ENCODE measurements around the gene EYS. TPM values are rescaled to one million over a fixed set of nuclear protein-coding genes. Genes with fewer than 3 reads are reported as not detected.
A peak's percentile ranks its signal among the peaks of the same experiment; 100 is the strongest.

Gene EYS
- total RNA-seq, 3 donors from 2014 or later, result 0.16 to 0.61 (median 0.60) TPM

GRCh38 chr6:64288351-64288750, 1418.7 kb downstream of the EYS start:
- H3K4me3 ChIP-seq, result no peak overlapping the region
- H3K36me3 ChIP-seq (ENCODE audit: low read depth), result no peaks in the 10 kb centered on the region
- no peak for DNase-seq
- intact Hi-C loops (cut with DNase I, micrococcal nuclease), result no loop called here
- ATAC-seq, result no peak
- TF ChIP-seq CTCF (IDR thresholded peaks at IDR 0.05), result no peak
- no peaks in the 10 kb centered on the region for H3K4me1 ChIP-seq (ENCODE audit: low read depth)
- H3K9me3 ChIP-seq, result no peaks in the 10 kb centered on the region

- H3K4me1 ChIP-seq (ENCODE audit: low read depth), result no peaks in the 10 kb centered on the region
- no peak for ATAC-seq
- H3K9me3 ChIP-seq, result no peaks in the 10 kb centered on the region
- no peaks in the 10 kb centered on the region for H3K36me3 ChIP-seq (ENCODE audit: low read depth)
- DNase-seq, result no peak
- no peak overlapping the region for H3K4me3 ChIP-seq
- intact Hi-C loops (cut with DNase I, micrococcal nuclease), result no loop called here
- TF ChIP-seq CTCF (IDR thresholded peaks at IDR 0.05), result no peak
Measured at GRCh38 chr6:64281167-64281566, 1425.9 kb downstream of the EYS start.

GRCh38 chr6:64280569-64280968, 1426.5 kb downstream of the EYS start:
- DNase-seq (peak in 1 of 3 donors; percentile 60), ATAC-seq (peak; percentile 27)
- no peak overlapping the region for H3K4me3 ChIP-seq
- no peak for TF ChIP-seq CTCF (IDR thresholded peaks at IDR 0.05)
- intact Hi-C loops (cut with DNase I, micrococcal nuclease), result no loop called here
- no peaks in the 10 kb centered on the region for H3K36me3 ChIP-seq (ENCODE audit: low read depth)
- H3K4me1 ChIP-seq (ENCODE audit: low read depth), result no peaks in the 10 kb centered on the region
- no peaks in the 10 kb centered on the region for H3K9me3 ChIP-seq

- no peak for TF ChIP-seq CTCF (IDR thresholded peaks at IDR 0.05)
- intact Hi-C loops (cut with DNase I, micrococcal nuclease), result no loop called here
- Histone ChIP-seq H3K4me1 (ENCODE audit: low read depth) (no peaks in the 10 kb centered on the region), H3K9me3 (no peaks in the 10 kb centered on the region), H3K36me3 (ENCODE audit: low read depth) (no peaks in the 10 kb centered on the region), H3K4me3 (no peak overlapping the region)
- DNase-seq (no peak), ATAC-seq (no peak)
Measured at GRCh38 chr6:64270083-64270482, 1436.9 kb downstream of the EYS start.

- intact Hi-C loops (cut with DNase I, micrococcal nuclease), result no loop called here
- H3K4me1 ChIP-seq (ENCODE audit: low read depth), result no peaks in the 10 kb centered on the region
- no peaks in the 10 kb centered on the region for H3K36me3 ChIP-seq (ENCODE audit: low read depth)
- TF ChIP-seq CTCF (IDR thresholded peaks at IDR 0.05), result no peak
- H3K9me3 ChIP-seq, result no peaks in the 10 kb centered on the region
- ATAC-seq (no peak), DNase-seq (no peak)
- no peak overlapping the region for H3K4me3 ChIP-seq
Measured at GRCh38 chr6:64266351-64266821, 1440.6 kb downstream of the EYS start.

- no peaks in the 10 kb centered on the region for H3K36me3 ChIP-seq (ENCODE audit: low read depth)
- ATAC-seq (no peak), DNase-seq (no peak)
Measured at GRCh38 chr6:64263778-64264177, 1443.2 kb downstream of the EYS start.

More at GRCh38 chr6:64263778-64264177, 1443.2 kb downstream of the EYS start:
- H3K9me3 ChIP-seq, result no peaks in the 10 kb centered on the region
- intact Hi-C loops (cut with DNase I, micrococcal nuclease), result no loop called here
- no peaks in the 10 kb centered on the region for H3K4me1 ChIP-seq (ENCODE audit: low read depth)
- TF ChIP-seq CTCF (IDR thresholded peaks at IDR 0.05), result no peak
- no peak overlapping the region for H3K4me3 ChIP-seq

Measured in mucosa of descending colon (tissue), 3 donors.